SK-N-MC (cell line): ENCODE measurements around the gene HIP1.

Source experiments
- EZH2 ChIP-seq: fragments of 200-600 bp; sonication (generic); IDR thresholded peaks from one replicate; pipeline ENCODE4 v1.6.1; 2017; ENCODE audit warnings: antibody characterized with exemption
- POLR2AphosphoS5 ChIP-seq: IDR thresholded peaks from 2 replicates; pipeline ENCODE4 v1.6.1; 2012; ENCODE audit warnings: mild to moderate bottlenecking, low read depth, low read length, borderline replicate concordance

DNA sequence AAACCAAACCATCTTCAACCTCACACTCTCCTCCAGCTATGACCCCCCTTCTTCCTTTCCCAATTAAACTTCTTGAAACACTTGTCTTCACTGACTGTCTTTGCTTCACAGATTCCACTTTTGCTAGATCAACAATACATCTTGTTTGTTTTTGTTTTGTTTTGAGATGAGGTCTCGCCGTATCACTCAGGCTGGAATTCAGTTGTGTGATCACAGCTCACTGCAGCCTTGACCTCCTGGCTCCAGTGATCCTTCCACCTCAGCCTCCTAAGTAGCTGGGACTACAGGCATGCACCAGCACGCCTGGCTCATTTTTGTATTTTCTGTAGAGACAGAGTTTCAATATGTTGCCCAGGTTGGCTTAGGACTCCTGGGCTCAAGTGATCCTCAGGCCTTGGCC, 59.7 kb downstream of the HIP1 start:
- TF ChIP-seq EZH2 (no peak), POLR2AphosphoS5 (no peak)
